ENCODE measurements around the gene IRF5. TPM values are rescaled to one million over a fixed set of nuclear protein-coding genes. Genes with fewer than 3 reads are reported as not detected.

The IRF5 gene
- polyA plus RNA-seq, 1 experiment, result 0.36 TPM

DNA sequence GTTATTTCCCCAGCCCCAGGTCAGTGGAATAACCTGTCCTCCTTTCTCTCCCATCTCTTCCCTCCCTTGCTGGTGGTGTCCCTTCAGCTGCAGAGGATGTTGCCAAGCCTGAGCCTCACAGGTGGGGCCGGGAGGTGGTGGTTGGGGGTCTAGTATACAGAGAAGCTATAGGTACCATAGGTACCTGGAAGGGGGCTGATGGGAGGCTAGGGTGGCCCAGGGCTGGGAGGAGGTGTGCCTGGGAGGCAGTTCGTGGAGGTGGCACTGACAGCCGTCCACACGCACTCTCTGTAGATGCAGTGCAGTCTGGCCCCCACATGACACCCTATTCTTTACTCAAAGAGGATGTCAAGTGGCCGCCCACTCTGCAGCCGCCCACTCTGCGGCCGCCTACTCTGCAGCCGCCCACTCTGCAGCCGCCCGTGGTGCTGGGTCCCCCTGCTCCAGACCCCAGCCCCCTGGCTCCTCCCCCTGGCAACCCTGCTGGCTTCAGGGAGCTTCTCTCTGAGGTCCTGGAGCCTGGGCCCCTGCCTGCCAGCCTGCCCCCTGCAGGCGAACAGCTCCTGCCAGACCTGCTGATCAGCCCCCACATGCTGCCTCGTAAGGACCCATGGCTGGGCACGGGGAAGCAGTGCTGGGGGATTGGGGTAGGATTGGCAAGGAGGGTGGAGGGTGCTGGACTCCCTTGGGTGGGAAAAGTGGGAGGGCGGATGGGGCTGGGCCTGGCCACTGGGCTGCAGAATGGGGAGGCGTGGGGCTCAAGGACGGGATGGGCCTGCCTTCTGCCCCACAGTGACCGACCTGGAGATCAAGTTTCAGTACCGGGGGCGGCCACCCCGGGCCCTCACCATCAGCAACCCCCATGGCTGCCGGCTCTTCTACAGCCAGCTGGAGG is 9.5 kb downstream of the IRF5 start:
- H3K27me3 ChIP-seq (ENCODE audit: control insufficient read depth, insufficient read depth, low read length), result no peaks in the 10 kb centered on the region
- no peak overlapping the region for H3K4me3 ChIP-seq (ENCODE audit: low read depth, low read length)
- no peak for DNase-seq (ENCODE audit: low read depth)
- ChIA-PET CTCF (interaction anchor here (0.6 to 1.2 kb wide), 2 partner anchors 144 to 261 kb away, joined by 3 to 4 read pairs; no protein-coding TSS in a partner anchor), POLR2A (no interaction called here)
- TF ChIP-seq, protein P1, sequence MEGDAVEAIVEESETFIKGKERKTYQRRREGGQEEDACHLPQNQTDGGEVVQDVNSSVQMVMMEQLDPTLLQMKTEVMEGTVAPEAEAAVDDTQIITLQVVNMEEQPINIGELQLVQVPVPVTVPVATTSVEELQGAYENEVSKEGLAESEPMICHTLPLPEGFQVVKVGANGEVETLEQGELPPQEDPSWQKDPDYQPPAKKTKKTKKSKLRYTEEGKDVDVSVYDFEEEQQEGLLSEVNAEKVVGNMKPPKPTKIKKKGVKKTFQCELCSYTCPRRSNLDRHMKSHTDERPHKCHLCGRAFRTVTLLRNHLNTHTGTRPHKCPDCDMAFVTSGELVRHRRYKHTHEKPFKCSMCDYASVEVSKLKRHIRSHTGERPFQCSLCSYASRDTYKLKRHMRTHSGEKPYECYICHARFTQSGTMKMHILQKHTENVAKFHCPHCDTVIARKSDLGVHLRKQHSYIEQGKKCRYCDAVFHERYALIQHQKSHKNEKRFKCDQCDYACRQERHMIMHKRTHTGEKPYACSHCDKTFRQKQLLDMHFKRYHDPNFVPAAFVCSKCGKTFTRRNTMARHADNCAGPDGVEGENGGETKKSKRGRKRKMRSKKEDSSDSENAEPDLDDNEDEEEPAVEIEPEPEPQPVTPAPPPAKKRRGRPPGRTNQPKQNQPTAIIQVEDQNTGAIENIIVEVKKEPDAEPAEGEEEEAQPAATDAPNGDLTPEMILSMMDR (IDR thresholded peaks at IDR 0.05; ENCODE audit: insufficient read depth, low read depth, low read length), result 0 out of 2 replicates have a peak, but pooled peaks have one; percentile 6
- no peaks in the 10 kb centered on the region for H3K36me3 ChIP-seq (ENCODE audit: control insufficient read depth, insufficient read depth, low read length)

DNA sequence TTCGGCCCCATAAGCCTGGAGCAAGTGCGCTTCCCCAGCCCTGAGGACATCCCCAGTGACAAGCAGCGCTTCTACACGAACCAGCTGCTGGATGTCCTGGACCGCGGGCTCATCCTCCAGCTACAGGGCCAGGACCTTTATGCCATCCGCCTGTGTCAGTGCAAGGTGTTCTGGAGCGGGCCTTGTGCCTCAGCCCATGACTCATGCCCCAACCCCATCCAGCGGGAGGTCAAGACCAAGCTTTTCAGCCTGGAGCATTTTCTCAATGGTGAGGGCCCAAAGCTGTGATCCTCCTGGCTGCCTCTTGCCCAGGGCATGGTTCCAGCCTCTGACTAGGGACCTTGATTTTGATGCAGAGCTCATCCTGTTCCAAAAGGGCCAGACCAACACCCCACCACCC is 10.1 kb downstream of the IRF5 start:
- Histone ChIP-seq H3K4me3 (ENCODE audit: low read depth, low read length) (no peak overlapping the region), H3K27me3 (ENCODE audit: control insufficient read depth, insufficient read depth, low read length) (no peaks in the 10 kb centered on the region), H3K36me3 (ENCODE audit: control insufficient read depth, insufficient read depth, low read length) (no peaks in the 10 kb centered on the region)
- POLR2A ChIA-PET, result no interaction called here
- CTCF ChIA-PET, result interaction anchor here (0.6 to 1.2 kb wide), 2 partner anchors 144 to 158 kb away, joined by 3 to 4 read pairs; no protein-coding TSS in a partner anchor
- DNase-seq (ENCODE audit: low read depth), result no peak
- TF ChIP-seq, protein P1 (IDR thresholded peaks at IDR 0.05; ENCODE audit: insufficient read depth, low read depth, low read length), result no peak

DNA sequence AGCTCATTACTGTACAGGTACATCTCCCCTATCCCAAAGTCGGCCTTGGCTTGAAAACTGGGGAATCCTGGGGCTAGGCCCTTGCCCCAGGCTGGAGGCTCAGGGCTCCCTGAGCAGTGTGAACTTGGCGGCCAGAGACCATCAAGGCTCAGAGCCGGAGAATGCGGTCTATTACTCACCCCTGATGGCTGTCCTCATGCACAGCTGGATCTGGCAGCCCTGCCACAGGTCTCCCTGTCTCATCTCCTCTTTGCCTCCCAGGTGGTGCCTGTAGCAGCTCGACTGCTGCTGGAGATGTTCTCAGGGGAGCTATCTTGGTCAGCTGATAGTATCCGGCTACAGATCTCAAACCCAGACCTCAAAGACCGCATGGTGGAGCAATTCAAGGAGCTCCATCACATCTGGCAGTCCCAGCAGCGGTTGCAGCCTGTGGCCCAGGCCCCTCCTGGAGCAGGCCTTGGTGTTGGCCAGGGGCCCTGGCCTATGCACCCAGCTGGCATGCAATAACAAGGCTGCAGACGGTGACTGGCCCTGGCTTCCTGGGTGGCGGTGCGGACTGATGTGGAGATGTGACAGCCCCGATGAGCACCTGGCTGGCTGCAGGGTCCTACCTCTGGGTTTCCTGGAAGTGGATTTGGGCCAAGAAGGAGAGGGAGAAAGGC is 10.7 kb downstream of the IRF5 start:
- ChIA-PET CTCF (interaction anchor here (0.6 to 1.2 kb wide), 2 partner anchors 143 to 158 kb away, joined by 3 to 4 read pairs; no protein-coding TSS in a partner anchor), POLR2A (no interaction called here)
- TF ChIP-seq, protein P1 (IDR thresholded peaks at IDR 0.05; ENCODE audit: insufficient read depth, low read depth, low read length), result no peak
- no peaks in the 10 kb centered on the region for H3K27me3 ChIP-seq (ENCODE audit: control insufficient read depth, insufficient read depth, low read length)
- DNase-seq (ENCODE audit: low read depth), result no peak
- no peaks in the 10 kb centered on the region for H3K36me3 ChIP-seq (ENCODE audit: control insufficient read depth, insufficient read depth, low read length)
- no peak overlapping the region for H3K4me3 ChIP-seq (ENCODE audit: low read depth, low read length)

DNA sequence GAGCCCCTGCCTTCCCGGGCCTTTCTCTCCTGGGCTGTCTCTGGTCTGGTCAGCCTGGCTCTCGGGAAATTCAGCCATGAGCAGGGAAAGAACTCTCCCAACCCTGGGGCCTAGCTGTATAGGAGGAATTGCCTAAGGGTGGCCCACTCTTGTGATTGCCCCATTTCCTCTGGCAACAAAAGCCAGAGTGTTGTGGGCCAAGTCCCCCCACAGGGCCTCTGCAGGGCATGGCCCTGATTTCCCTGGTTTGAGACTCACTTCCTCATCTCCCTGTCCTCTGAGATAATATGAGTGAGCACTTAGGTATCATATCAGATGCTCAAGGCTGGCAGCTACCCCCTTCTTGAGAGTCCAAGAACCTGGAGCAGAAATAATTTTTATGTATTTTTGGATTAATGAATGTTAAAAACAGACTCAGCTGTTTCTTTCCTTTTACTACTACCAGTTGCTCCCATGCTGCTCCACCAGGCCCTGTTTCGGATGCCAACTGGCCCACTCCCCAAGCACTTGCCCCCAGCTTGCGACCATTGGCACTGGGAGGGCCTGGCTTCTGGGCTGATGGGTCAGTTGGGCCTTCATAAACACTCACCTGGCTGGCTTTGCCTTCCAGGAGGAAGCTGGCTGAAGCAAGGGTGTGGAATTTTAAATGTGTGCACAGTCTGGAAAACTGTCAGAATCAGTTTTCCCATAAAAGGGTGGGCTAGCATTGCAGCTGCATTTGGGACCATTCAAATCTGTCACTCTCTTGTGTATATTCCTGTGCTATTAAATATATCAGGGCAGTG is 11.4 kb downstream of the IRF5 start:
- no peaks in the 10 kb centered on the region for H3K36me3 ChIP-seq (ENCODE audit: control insufficient read depth, insufficient read depth, low read length)
- POLR2A ChIA-PET, result no interaction called here
- H3K4me3 ChIP-seq (ENCODE audit: low read depth, low read length), result no peak overlapping the region
- H3K27me3 ChIP-seq (ENCODE audit: control insufficient read depth, insufficient read depth, low read length), result no peaks in the 10 kb centered on the region
- CTCF ChIA-PET, result interaction anchor here (1.4 kb wide), 1 partner anchor 70 kb away, joined by 3 read pairs; no protein-coding TSS in a partner anchor
- TF ChIP-seq, protein P1 (IDR thresholded peaks at IDR 0.05; ENCODE audit: insufficient read depth, low read depth, low read length), result no peak
- no peak for DNase-seq (ENCODE audit: low read depth)

Data from BJ (cell line).